GM04504 (cell line): ENCODE results near the gene CREB5.
A peak's percentile ranks its signal among the peaks of the same experiment; 100 is the strongest.

Experiments used
- DNase-seq: peaks from one replicate; pipeline ENCODE4 v3.0.0-alpha.2; 2012; ENCODE audit warnings: low read depth

CREB5 gene

DNA sequence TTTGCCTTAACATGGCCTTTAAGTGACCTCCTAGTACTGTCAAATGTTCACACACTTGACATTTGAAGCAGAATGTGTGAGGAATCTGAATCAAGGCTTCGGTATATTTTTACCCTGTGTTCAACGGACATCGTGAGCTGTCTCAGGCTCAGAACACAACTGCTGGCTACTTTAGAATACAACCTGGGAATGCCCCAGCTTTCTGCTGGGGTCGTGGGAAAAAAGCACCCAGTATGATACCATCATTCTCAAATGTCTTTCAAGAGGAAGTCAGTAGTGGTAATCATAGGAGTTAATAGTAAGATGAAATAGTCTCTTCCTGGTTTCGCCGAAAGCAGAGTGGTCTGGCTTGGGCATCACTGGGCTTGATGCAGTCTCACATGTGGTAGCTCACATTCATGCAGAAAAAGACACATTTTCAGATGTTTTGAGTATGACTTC is 67.2 kb downstream of the CREB5 start:
- no peak for DNase-seq

DNA sequence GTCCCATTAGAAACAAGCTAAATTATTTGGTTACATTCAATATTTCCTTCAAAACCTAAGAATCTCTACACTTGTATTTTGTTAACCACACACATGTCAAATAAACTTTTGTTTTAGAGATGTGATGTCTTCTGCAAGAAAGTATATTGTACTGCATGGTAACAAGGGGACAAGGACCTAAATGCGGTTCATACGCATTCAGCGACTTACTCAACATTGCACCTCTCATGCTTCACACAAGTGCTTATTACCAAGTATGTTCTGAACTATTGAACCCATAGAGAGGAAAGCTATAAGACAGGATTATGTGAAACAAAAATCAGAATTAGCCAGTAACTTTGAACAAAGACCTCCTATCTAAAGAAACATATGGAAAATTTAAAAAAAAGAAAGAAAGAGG is 68.3 kb downstream of the CREB5 start:
- DNase-seq, result no peak

DNA sequence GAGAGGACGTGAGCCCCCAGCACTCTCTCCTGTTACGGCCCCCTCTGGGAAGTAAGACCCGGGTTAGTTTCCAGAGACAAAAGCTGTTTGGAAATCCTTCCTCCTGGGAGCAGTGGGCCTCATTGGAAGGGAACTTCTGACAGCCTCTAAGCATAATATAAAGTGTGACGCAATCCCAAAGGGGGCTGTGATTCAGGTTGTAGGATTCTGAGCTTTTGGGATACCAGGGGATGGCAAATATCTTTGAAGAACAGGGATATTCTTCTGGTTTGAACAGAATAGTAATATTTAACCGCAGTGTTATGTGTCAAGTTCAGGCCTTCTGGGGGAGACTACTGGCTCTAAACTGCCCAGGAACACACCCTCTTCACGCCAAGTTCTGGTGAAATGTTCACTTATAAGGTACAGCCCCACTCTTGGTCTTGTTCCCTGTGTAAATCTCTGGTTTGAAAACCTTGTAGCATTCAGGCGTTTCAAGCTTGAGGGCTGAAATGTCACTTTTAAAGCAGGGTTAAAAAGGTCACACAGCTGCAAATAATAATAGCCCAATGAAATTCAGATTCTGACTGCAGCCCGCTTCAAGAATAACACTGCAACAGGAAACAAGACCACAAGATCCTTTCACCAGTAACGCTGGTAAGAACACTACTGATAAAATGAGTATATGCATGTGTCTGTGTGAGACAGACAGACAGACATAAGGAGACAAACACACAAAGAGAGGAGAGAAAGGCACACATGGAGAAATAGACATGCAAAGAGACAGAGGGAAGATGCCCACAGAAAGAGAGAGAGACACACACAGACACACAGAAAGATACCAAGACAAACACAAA is 69.0 kb downstream of the CREB5 start:
- no peak for DNase-seq

DNA sequence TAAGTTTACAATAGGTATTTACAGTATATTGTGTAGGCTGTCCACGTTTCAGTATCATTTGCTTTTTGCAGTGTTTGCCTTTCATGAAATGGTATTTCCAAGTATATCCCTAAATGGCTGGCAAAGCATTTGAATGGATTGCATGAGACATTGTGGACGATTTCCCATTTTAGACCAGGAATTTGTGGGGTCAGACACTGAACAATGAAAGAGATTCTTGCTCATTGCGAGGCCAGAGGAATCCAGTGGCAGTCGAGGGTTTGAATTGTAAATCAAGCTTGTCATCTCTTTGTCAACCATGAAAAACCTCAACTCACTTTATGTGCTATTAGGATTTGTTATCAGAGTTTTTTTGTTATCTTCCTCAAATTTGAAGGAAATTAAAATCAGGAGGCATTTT is 70.8 kb downstream of the CREB5 start:
- DNase-seq, result no peak

DNA sequence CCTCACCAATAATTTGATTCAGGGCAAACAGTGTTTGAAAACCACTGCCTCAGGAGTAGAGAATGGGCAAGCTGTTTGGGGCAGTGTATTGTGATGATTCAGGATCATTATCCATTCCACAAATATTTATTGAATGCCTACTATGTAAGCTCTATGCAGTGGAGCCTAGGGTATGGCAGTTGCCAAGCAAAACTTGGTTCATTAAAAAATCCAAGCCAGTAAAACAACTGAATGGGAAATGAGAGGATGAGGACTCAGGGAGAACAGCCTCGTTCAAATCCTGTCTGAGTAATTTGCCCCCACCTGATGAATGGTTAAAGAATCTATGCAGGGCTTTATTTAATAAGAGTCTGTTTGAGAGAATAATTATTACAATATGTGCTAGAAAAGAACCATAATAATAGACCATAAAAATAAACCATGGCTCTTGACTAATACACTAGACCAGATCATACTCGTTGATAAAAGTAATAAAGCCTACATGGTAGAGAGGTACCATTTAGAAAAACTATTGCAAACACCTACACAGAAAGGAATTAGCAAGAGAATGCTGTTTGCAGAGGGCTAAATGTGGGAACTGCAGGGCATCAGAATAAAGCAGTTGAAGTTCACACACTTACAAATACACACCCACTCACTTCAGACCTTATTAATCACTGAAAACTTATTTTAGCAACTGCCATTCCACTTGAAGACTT is 71.7 kb downstream of the CREB5 start:
- peak; percentile 25 for DNase-seq

DNA sequence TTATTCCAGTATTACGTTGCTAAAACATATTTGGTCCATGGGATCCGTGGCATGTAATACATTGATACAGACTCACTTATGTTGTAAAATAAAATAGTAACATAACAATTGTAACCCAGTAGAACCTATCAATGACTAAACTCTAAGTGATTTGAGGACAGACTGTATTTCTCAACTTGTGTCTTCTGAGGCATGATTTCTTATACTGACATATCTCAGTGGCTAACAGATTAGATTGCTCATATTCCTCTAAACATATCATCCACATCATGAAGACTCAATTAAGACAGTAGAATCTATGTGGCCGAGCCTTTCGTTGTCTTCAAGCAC is 72.3 kb downstream of the CREB5 start:
- no peak for DNase-seq

DNA sequence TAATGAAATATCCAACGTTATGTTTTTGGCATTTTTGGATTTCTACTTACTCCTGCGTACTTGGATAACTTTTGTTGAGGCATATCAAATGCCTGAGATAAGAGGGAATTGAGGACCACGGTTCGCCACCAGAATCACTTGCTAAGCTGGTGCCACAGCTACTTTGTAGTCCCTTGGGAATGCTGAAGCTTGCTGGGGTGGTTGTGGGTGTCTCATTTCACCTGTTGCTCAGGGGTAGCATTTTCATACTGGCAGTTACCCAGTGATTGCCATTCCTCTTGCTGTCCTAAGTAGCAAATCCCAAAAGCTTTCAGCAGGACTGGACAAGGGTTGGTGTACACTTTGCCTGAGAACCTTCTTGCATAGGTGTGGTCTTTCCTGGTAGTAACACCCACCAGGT is 75.2 kb downstream of the CREB5 start:
- no peak for DNase-seq

DNA sequence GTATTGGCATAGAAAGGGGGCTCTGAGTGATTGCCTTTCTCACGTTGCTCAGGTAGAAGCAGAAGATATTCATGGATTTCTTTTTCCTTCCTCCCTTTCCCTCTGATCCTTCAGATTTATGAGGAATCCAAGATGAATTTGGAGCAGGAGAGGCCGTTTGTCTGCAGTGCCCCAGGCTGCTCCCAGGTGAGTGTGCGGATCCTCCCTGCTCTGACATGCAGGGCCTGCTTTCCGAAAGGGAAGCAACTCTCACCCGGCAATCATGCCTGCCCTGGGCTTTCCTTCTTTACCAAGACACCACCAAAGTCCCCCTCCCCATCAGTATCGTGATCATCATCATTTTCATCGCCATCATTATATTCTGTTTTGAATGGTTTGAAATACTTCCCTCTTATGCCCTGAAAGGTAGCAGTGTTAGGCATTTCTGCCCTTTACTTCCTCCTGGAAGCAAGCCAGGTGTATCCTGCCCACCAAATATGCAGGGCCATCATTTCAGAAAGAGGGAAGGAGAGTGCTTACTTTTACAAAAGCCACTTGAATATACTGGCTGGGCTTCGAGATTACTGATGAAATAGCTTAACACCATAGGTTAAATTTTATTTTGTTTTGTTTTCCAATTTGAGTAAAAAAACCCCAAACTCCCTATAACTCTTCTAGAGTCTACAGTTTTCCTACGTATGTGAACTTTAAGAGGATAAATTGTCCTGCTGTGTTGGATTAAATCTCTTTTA is 75.9 kb downstream of the CREB5 start:
- no peak for DNase-seq

DNA sequence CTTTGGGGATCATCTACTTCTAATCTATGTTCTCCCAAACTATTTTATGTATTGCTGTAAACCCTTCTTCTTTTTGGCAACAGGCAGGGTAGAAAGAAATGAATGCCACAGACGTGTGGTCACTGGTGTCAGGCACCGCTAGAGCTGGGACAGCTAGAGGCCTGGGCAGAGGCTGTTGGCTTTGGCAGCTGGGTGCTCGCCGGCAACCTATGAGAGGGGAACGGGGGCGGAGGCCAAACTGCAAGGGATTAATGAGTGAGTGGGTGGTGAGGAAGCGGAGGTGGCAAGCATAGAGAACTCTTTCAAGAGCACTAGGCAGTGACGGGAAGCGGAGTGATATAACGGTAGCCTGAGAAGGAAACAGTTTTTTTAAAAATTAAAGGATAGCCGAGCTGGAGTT is 78.5 kb downstream of the CREB5 start:
- DNase-seq, result no peak

DNA sequence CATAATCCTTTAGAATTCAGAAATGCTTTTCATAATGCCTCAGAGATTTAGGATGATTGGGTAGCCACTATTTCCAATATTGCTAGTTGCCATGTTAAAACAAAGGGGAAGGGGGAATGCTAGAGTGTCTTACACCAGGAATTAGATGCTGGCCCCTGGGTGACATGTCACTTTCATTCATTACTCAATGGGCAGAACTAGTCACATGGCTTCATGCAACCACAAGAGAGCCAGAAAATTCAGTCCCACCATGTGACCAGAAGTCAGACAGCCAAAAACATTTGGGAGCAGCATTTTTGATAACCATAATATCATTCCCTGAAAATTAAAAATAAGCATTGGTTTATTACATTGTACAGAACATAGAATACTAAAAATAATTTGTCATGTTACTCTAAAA is 81.2 kb downstream of the CREB5 start:
- DNase-seq, result no peak

DNA sequence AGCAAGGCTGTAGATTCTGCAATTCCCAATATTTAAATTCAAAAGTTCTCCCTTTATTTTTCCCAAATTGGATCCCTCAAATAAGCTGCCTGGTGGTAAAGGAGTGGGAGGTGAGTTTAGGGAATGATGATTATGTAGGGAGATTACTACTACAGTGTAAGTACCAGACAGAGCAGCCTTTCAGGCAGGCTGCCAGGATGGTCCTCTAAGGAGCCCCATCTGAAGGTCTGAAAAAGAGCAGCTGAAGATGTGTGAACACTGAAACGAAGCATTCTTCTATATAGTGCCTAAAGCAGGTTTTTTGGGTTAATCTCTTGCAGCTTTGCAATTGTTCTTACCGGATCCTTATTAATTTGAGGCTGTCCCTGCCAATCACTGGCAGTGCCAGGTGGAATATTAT is 84.7 kb downstream of the CREB5 start:
- DNase-seq, result no peak

DNA sequence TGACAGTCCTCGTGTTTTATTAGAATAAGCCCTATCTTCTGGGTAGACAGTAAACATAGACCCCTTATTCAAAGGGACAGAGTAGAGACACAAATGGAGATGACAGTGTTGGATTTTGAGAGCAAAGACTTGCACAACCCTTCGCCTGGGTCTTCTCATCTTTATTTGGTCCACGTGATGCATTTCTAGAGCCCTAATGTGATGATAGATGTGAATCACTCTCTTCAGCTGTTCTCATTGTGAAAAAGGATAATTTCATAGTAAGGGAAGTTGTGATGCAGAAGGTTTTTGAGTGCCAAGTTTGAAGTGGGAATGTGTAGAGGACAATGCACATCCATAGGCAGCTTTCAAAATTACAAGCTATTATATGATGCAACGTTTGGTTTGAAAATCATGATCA is 86.3 kb downstream of the CREB5 start:
- no peak for DNase-seq

DNA sequence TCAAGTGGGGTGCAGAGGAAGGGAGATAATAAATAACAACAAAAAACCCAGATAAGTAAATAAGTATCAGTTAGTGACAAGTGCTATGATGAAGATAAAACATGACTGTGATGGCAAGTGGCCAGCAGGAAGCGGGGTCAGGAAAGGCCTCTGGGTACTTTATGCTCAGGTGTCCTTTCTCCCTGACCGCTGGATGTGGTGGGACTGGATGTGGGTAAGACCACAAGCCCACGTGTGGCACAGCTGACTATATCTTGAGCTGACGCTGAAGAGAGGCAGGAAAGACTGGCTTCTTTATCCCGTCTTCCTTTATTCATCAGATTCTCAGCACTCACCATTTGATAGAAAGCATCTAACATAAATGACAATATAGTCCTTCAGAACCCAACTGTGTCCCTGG is 87.8 kb downstream of the CREB5 start:
- DNase-seq, result no peak

DNA sequence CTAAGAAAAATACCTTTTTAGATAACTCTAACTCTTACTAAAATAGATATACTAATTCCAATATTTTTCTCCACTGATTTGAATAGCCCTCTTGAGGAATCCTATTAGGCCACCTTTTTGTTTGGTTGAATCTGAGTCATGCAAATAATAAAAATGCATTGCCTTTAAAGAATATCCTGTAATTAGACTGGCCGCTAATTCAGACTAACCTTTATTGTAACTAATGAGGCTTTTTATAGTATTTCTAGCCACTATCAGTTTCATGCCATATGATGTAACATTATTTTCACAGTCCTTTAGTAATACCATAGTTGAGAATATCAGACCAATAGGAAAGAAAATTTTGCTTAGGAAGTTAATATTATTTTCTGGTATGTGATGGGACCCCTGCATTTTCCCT is 90.1 kb downstream of the CREB5 start:
- DNase-seq, result no peak

DNA sequence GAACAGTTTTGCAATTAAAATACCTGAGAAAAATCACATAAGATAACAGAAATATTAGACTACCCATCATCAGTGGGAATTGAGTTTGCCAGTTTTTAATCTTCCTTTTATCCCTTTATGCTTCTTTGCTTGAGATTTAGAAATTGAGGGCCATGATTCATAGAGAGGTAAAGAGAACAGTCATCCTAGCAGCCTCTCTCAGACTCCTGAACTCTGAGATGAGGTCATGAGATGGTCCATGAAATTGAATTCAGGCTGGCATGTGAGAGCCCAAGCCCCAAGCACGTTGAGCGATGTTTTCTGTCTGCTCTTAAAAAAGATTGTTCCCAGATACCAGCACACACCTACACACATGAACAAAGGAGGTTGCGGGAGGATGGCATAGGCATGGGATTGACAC is 91.1 kb downstream of the CREB5 start:
- DNase-seq, result no peak

DNA sequence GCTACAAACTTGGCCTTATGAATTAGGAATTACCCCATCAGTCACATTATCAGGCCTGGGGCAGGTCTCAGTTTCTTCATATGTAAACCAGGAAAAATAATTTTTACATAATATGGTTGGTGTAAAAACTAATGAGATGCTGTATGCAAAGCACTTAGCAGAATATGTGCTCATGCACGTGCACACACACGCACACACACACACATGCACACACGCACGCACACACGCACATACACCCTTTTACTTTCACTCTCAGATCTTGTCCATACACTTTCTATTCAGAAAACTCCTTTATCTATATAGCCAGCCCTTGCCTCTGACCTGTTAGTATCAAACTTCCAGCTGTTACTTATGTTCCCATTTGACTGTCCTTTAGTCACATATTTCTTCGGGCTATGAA is 92.7 kb downstream of the CREB5 start:
- DNase-seq, result no peak

DNA sequence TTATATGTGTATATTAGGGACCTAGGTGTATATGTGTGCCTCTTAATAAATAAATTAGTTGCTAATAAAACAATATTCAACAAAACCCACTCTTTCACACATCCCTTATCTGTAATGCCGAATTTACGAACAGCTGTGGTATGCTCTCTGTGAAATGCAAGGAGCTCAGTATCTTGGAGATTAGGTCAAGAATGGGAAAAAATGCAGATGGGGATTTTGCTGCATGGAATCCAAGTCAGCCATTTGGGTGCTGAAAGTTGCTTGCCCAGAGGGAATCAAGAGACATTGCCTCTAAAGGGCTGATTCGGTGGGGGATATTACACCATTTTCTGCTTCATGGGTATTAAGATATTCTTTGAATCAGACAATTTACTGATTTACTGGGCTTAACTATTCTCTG is 93.5 kb downstream of the CREB5 start:
- no peak for DNase-seq

DNA sequence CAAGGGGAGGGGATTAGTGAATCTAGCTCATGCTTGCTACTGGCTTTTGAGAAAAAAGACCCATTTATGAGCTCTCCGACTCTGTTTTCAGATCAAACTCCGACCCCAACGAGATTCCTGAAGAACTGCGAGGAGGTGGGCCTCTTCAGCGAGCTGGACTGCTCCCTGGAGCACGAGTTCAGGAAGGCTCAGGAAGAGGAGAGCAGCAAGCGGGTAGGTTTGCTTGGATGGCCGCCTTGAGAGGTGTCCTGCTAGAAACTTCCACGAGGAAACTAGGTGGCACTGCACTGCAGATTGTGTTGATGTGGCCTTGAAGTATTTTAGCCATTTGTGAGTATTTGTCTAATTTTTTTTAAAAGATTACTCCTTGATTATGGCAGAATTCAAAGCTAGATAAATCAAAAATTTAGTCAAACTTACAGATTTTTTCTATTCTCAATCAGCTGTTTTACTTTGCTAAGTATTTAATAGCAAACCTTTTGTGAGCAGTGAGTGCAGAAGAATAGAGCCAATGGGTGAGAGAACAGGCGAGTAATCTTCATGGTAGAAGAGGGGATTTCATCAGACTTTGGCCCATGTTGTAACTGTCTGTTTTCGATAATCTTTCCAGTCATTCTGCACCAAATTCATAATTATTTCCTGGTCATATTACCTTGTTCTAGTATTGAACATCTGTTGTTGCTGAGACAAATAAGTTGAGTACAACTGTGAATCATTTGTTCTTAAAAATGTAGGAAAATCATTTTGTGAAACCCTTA is 95.4 kb downstream of the CREB5 start:
- no peak for DNase-seq

DNA sequence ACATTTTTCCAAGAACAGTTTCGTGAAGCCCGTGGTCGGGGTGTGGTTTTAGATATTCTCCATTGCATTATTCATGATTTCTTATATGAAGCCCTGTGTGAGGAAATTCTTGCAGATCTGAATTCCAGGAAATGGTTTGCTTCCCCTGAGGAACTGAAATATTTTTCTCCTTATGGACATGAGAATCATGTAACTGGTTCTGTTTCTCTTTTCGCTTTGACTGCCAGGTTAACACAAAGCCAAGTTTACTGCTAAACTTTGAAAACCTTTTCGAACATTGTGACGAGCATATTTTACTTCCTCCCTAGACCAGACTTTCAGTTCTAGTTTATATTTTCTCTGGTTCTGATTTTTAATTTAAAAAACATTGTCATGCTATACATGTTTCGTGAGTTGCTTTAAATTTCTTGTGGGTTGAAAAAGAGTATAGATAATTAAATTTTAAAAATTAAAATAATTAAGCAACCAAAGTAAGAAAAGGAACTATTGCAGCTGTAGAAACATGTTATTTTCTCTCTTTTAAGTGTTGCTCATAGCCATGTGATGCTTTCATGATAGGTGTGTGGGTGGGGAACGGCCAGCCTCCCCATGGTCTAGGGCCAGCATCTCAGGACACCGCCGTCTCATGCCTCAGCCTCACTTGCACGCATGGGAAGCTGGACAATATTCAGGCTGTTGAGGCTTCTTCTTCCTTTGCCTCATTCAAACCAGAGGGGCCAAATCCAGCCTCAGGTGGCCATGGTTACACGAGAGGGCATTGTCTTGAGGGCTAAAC is 97.1 kb downstream of the CREB5 start:
- no peak for DNase-seq

DNA sequence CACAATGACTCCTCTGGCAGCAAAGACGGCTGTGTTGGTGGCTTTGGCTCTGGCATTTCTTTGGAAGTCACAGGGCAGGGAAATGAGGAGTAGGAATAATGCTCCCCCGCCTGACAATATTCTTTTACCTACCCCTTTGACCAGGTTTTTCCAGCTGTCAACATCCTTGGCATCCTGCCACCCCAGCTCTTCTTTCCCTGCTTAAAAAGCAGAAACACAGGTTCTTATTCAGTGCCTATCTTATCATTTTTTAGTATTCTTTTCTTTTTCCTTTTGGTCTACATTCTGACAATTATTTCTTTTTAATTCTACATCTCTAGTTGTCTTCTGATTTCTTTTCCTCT is 97.7 kb downstream of the CREB5 start:
- no peak for DNase-seq

DNA sequence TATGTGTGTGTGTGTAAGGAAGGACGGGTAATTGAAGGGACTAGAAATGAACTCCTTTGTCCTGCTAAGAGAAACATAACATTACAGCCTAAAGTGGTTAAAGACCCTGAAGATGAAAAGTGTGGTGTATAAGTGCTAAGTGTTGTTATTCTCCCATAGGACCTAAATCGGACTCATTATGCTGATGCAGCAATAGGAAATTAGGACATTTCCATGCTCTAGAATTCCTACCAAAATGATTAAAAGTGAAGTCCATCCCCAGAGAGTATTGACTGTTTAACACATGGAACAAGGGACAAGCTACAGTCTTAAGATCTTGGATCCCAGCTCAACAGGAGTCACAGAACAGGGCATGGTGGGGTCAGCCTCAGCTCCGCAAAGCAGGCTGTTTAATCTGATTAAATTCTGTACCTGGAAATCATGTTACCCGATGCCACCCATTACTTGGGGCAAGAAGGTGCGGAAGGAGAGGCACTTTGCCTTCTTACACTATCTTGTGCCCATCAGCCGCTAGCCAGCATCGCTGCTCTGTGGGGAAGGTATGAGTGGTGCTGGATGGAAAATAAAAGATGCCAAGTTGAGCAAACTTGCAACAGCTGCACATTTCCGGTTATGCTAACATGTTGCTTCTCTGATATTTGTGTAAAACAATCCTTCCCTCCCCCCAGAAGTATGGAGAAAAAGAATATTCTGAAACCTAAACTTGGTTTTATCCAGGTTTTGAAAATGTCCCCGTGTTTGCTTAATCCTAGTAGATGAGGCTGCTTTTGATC is 100.5 kb downstream of the CREB5 start:
- DNase-seq, result no peak
